Measurements from ENCODE around the gene AKR1B15. TPM values are rescaled to one million over a fixed set of nuclear protein-coding genes. Genes with fewer than 3 reads are reported as not detected.

The AKR1B15 gene
- total and polyA plus RNA-seq, 9 donors: 0.14 to 0.63 (median 0.28) TPM; not detected in 1

- H3K4me3 ChIP-seq (ENCODE audit: low read length): no peak overlapping the region
- no peaks in the 10 kb centered on the region for H3K4me1 ChIP-seq (ENCODE audit: control insufficient read depth, insufficient read depth, low read length)
- 89% methylated on average over 5 of the region's 7 CpGs for WGBS (ENCODE audit: insufficient coverage)
- no peak for DNase-seq
- peaks cover 4% of the 10 kb centered on the region for H3K27me3 ChIP-seq (ENCODE audit: control insufficient read depth, insufficient read depth, low read length)
- no peaks in the 10 kb centered on the region for H3K9me3 ChIP-seq (replicated peaks; ENCODE audit: control insufficient read depth, low read depth, low read length)
- H3K27ac ChIP-seq (ENCODE audit: low read length): no peak overlapping the region
- no peaks in the 10 kb centered on the region for H3K36me3 ChIP-seq (ENCODE audit: control insufficient read depth, insufficient read depth, low read length)
These were observed 37.0 kb downstream of the AKR1B15 start for GRCh38 chr7:134585897-134586296.

- H3K4me1 ChIP-seq (ENCODE audit: control insufficient read depth, insufficient read depth, low read length): no peaks in the 10 kb centered on the region
- no peaks in the 10 kb centered on the region for H3K27me3 ChIP-seq (ENCODE audit: control insufficient read depth, insufficient read depth, low read length)
- no peaks in the 10 kb centered on the region for H3K36me3 ChIP-seq (ENCODE audit: control insufficient read depth, insufficient read depth, low read length)
- no peaks in the 10 kb centered on the region for H3K9me3 ChIP-seq (replicated peaks; ENCODE audit: control insufficient read depth, low read depth, low read length)
- H3K4me3 ChIP-seq (ENCODE audit: low read length): no peak overlapping the region
- no peak overlapping the region for H3K27ac ChIP-seq (ENCODE audit: low read length)
- DNase-seq: no peak
- 88% methylated on average over 1 of the region's 2 CpGs for WGBS (ENCODE audit: insufficient coverage)
These were observed 38.8 kb downstream of the AKR1B15 start for GRCh38 chr7:134587750-134588149.

GRCh38 chr7:134589491-134589941 lies 40.6 kb downstream of the AKR1B15 start:
- Histone ChIP-seq H3K27ac (ENCODE audit: low read length) (no peak overlapping the region), H3K27me3 (ENCODE audit: control insufficient read depth, insufficient read depth, low read length) (no peaks in the 10 kb centered on the region), H3K9me3 (replicated peaks; ENCODE audit: control insufficient read depth, low read depth, low read length) (no peaks in the 10 kb centered on the region), H3K36me3 (ENCODE audit: control insufficient read depth, insufficient read depth, low read length) (no peaks in the 10 kb centered on the region), H3K4me1 (ENCODE audit: control insufficient read depth, insufficient read depth, low read length) (no peaks in the 10 kb centered on the region), H3K4me3 (ENCODE audit: low read length) (no peak overlapping the region)
- WGBS (ENCODE audit: insufficient coverage): 56% methylated on average over 2 of the region's 3 CpGs
- DNase-seq: no peak

GRCh38 chr7:134593530-134594392 lies 44.9 kb downstream of the AKR1B15 start:
- Histone ChIP-seq H3K27ac (ENCODE audit: low read length) (no peak overlapping the region), H3K9me3 (replicated peaks; ENCODE audit: control insufficient read depth, low read depth, low read length) (no peaks in the 10 kb centered on the region), H3K4me1 (ENCODE audit: control insufficient read depth, insufficient read depth, low read length) (no peaks in the 10 kb centered on the region), H3K27me3 (ENCODE audit: control insufficient read depth, insufficient read depth, low read length) (no peaks in the 10 kb centered on the region), H3K36me3 (ENCODE audit: control insufficient read depth, insufficient read depth, low read length) (no peaks in the 10 kb centered on the region), H3K4me3 (ENCODE audit: low read length) (no peak overlapping the region)
- peak; percentile 86 for DNase-seq
- WGBS (ENCODE audit: insufficient coverage): 87% methylated on average over 3 of the region's 8 CpGs

- H3K4me1 ChIP-seq (ENCODE audit: control insufficient read depth, insufficient read depth, low read length): no peaks in the 10 kb centered on the region
- DNase-seq: no peak
- H3K27me3 ChIP-seq (ENCODE audit: control insufficient read depth, insufficient read depth, low read length): no peaks in the 10 kb centered on the region
- no peak overlapping the region for H3K4me3 ChIP-seq (ENCODE audit: low read length)
- H3K9me3 ChIP-seq (replicated peaks; ENCODE audit: control insufficient read depth, low read depth, low read length): no peaks in the 10 kb centered on the region
- no peak overlapping the region for H3K27ac ChIP-seq (ENCODE audit: low read length)
- H3K36me3 ChIP-seq (ENCODE audit: control insufficient read depth, insufficient read depth, low read length): no peaks in the 10 kb centered on the region
- WGBS (ENCODE audit: insufficient coverage): no CpG with 5 or more reads among the region's 1 CpG
These were observed 46.0 kb downstream of the AKR1B15 start for GRCh38 chr7:134594877-134595276.

GRCh38 chr7:134599371-134599770 lies 50.5 kb downstream of the AKR1B15 start:
- Histone ChIP-seq H3K27ac (ENCODE audit: low read length) (no peak overlapping the region), H3K4me1 (ENCODE audit: control insufficient read depth, insufficient read depth, low read length) (no peaks in the 10 kb centered on the region), H3K9me3 (replicated peaks; ENCODE audit: control insufficient read depth, low read depth, low read length) (no peaks in the 10 kb centered on the region), H3K27me3 (ENCODE audit: control insufficient read depth, insufficient read depth, low read length) (no peaks in the 10 kb centered on the region), H3K4me3 (ENCODE audit: low read length) (no peak overlapping the region), H3K36me3 (ENCODE audit: control insufficient read depth, insufficient read depth, low read length) (no peaks in the 10 kb centered on the region)
- peak; percentile 53 for DNase-seq
- WGBS (ENCODE audit: insufficient coverage): 100% methylated on average over 1 of the region's 6 CpGs

GRCh38 chr7:134601459-134601858 lies 52.5 kb downstream of the AKR1B15 start:
- Histone ChIP-seq H3K36me3 (ENCODE audit: control insufficient read depth, insufficient read depth, low read length) (no peaks in the 10 kb centered on the region), H3K4me1 (ENCODE audit: control insufficient read depth, insufficient read depth, low read length) (no peaks in the 10 kb centered on the region), H3K4me3 (ENCODE audit: low read length) (no peak overlapping the region), H3K9me3 (replicated peaks; ENCODE audit: control insufficient read depth, low read depth, low read length) (no peaks in the 10 kb centered on the region), H3K27me3 (ENCODE audit: control insufficient read depth, insufficient read depth, low read length) (no peaks in the 10 kb centered on the region), H3K27ac (ENCODE audit: low read length) (no peak overlapping the region)
- 73% methylated on average over 2 of the region's 4 CpGs for WGBS (ENCODE audit: insufficient coverage)
- no peak for DNase-seq

GRCh38 chr7:134602881-134603451 lies 54.1 kb downstream of the AKR1B15 start:
- Histone ChIP-seq H3K4me3 (ENCODE audit: low read length) (no peak overlapping the region), H3K9me3 (replicated peaks; ENCODE audit: control insufficient read depth, low read depth, low read length) (no peaks in the 10 kb centered on the region), H3K36me3 (ENCODE audit: control insufficient read depth, insufficient read depth, low read length) (no peaks in the 10 kb centered on the region), H3K4me1 (ENCODE audit: control insufficient read depth, insufficient read depth, low read length) (no peaks in the 10 kb centered on the region), H3K27me3 (ENCODE audit: control insufficient read depth, insufficient read depth, low read length) (no peaks in the 10 kb centered on the region), H3K27ac (ENCODE audit: low read length) (no peak overlapping the region)
- no peak for DNase-seq
- 39% methylated on average over 6 of the region's 11 CpGs for WGBS (ENCODE audit: insufficient coverage)

- Histone ChIP-seq H3K36me3 (ENCODE audit: control insufficient read depth, insufficient read depth, low read length) (no peaks in the 10 kb centered on the region), H3K9me3 (replicated peaks; ENCODE audit: control insufficient read depth, low read depth, low read length) (no peaks in the 10 kb centered on the region), H3K4me3 (ENCODE audit: low read length) (no peak overlapping the region), H3K27ac (ENCODE audit: low read length) (no peak overlapping the region), H3K27me3 (ENCODE audit: control insufficient read depth, insufficient read depth, low read length) (no peaks in the 10 kb centered on the region), H3K4me1 (ENCODE audit: control insufficient read depth, insufficient read depth, low read length) (no peaks in the 10 kb centered on the region)
- WGBS (ENCODE audit: insufficient coverage): 15% methylated on average over 8 of the region's 14 CpGs
- peak; percentile 67 for DNase-seq
These were observed 57.3 kb downstream of the AKR1B15 start for GRCh38 chr7:134605978-134606923.
